ENCODE measurements around the gene DNAH10.
"Not testable (repeated sequence)": the region's sequence is repeated elsewhere in the genome, so short reads cannot be mapped to it uniquely, and the experiment has no call there.

DNA sequence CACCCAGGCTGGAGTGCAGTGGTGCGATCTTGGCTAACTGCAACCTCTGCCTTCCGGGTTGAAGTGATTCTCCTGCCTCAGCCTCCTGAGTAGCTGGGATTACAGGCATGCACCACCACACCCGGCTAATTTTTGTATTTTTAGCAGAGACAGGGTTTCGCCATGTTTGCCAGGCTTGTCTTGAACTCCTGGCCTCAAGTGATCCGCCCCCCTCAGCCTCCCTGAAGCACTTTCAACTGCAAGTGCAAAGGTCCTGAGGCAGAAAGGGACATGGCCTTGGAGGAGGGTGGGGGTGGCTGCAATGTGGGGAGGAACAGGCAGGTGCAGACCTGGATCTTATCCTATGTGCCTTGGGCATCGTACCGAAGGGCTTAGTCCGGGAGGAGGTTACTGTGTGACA lies 27.3 kb downstream of the DNAH10 start:
- TF ChIP-seq EZH2 (IDR thresholded peaks at IDR 0.05; ENCODE audit: low read depth), result not testable (repeated sequence)
- TF ChIP-seq, protein P1, sequence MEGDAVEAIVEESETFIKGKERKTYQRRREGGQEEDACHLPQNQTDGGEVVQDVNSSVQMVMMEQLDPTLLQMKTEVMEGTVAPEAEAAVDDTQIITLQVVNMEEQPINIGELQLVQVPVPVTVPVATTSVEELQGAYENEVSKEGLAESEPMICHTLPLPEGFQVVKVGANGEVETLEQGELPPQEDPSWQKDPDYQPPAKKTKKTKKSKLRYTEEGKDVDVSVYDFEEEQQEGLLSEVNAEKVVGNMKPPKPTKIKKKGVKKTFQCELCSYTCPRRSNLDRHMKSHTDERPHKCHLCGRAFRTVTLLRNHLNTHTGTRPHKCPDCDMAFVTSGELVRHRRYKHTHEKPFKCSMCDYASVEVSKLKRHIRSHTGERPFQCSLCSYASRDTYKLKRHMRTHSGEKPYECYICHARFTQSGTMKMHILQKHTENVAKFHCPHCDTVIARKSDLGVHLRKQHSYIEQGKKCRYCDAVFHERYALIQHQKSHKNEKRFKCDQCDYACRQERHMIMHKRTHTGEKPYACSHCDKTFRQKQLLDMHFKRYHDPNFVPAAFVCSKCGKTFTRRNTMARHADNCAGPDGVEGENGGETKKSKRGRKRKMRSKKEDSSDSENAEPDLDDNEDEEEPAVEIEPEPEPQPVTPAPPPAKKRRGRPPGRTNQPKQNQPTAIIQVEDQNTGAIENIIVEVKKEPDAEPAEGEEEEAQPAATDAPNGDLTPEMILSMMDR (conservative IDR thresholded peaks at IDR 0.05), result not testable (repeated sequence)
